ENCODE measurements around the gene ATF6.

ATF6 gene

DNA sequence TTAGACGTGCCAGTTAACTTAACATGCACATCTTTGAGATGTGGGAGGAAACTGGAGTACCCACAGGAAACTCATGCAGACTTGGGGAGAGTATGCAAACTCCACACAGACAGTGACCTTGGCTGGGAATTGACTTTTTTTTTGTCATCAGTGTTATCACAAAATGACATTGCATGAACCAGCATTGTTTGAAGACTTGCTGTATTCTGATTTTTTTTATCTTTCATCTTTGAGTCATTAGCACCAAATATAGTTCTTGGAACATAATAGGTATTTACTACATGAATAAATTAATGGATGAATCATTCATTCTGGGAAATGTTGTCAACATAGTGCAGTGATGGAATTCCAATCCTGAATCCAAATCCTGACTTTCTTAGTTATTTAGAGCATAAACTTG, 77.0 kb downstream of the ATF6 start:
- CTCF ChIA-PET, result interaction anchor here (1.0 to 1.1 kb wide), 2 partner anchors 17 to 51 kb away, joined by 3 to 4 read pairs; no protein-coding TSS in a partner anchor

GRCh38 chr1:161844696-161845095, 78.6 kb downstream of the ATF6 start:
- CTCF ChIA-PET, result no interaction called here

More for the DNA sequence above, 77.0 kb downstream of the ATF6 start:
- DNase-seq (ENCODE audit: extremely low spot score), result no peak
- POLR2A ChIA-PET, result no interaction called here
- TF ChIP-seq, protein P1, sequence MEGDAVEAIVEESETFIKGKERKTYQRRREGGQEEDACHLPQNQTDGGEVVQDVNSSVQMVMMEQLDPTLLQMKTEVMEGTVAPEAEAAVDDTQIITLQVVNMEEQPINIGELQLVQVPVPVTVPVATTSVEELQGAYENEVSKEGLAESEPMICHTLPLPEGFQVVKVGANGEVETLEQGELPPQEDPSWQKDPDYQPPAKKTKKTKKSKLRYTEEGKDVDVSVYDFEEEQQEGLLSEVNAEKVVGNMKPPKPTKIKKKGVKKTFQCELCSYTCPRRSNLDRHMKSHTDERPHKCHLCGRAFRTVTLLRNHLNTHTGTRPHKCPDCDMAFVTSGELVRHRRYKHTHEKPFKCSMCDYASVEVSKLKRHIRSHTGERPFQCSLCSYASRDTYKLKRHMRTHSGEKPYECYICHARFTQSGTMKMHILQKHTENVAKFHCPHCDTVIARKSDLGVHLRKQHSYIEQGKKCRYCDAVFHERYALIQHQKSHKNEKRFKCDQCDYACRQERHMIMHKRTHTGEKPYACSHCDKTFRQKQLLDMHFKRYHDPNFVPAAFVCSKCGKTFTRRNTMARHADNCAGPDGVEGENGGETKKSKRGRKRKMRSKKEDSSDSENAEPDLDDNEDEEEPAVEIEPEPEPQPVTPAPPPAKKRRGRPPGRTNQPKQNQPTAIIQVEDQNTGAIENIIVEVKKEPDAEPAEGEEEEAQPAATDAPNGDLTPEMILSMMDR (IDR thresholded peaks at IDR 0.05; ENCODE audit: control extremely low read depth, extremely low read depth, low read depth, missing control alignments), result no peak

GRCh38 chr1:161848676-161849075, 82.6 kb downstream of the ATF6 start:
- TF ChIP-seq, protein P1 (IDR thresholded peaks at IDR 0.05; ENCODE audit: control extremely low read depth, extremely low read depth, low read depth, missing control alignments), result no peak
- POLR2A ChIA-PET, result no interaction called here
- no peak for DNase-seq (ENCODE audit: extremely low spot score)
- CTCF ChIA-PET, result interaction anchor here (1.0 kb wide), 1 partner anchor 10 kb away, joined by 4 read pairs; no protein-coding TSS in a partner anchor

More at GRCh38 chr1:161844696-161845095, 78.6 kb downstream of the ATF6 start:
- POLR2A ChIA-PET, result no interaction called here
- no peak for DNase-seq (ENCODE audit: extremely low spot score)
- TF ChIP-seq, protein P1 (IDR thresholded peaks at IDR 0.05; ENCODE audit: control extremely low read depth, extremely low read depth, low read depth, missing control alignments), result no peak

DNA sequence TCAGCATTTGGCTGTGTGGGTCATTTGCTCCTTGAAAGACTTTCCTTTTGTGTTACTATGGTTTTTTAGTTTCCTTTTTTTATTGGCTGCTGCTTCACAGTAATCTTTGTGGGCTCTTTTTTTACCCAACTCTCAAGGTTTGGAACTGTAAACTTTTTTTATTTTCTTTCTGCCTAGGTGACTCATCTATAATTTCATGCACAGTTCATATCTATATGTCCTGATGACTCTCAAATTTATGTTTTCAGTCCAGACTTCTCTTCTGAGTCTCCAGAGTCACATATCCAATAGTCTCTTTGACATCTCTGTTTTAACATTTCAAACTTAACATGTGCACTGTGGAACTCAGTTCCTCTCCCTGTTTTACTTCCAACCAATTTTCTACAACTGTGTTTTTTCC, 83.4 kb downstream of the ATF6 start:
- TF ChIP-seq, protein P1 (IDR thresholded peaks at IDR 0.05; ENCODE audit: control extremely low read depth, extremely low read depth, low read depth, missing control alignments), result no peak
- no peak for DNase-seq (ENCODE audit: extremely low spot score)
- POLR2A ChIA-PET, result no interaction called here
- CTCF ChIA-PET, result interaction anchor here (1.0 kb wide), 2 partner anchors 9 to 56 kb away, joined by 3 to 4 read pairs; no protein-coding TSS in a partner anchor

GRCh38 chr1:161855260-161855659, 89.1 kb downstream of the ATF6 start:
- DNase-seq (ENCODE audit: extremely low spot score), result no peak
- TF ChIP-seq, protein P1 (IDR thresholded peaks at IDR 0.05; ENCODE audit: control extremely low read depth, extremely low read depth, low read depth, missing control alignments), result no peak
- CTCF ChIA-PET, result interaction anchor here (0.9 to 2.0 kb wide), 5 partner anchors 9 to 50 kb away, joined by 3 to 6 read pairs (median 4); no protein-coding TSS in a partner anchor
- POLR2A ChIA-PET, result no interaction called here

DNA sequence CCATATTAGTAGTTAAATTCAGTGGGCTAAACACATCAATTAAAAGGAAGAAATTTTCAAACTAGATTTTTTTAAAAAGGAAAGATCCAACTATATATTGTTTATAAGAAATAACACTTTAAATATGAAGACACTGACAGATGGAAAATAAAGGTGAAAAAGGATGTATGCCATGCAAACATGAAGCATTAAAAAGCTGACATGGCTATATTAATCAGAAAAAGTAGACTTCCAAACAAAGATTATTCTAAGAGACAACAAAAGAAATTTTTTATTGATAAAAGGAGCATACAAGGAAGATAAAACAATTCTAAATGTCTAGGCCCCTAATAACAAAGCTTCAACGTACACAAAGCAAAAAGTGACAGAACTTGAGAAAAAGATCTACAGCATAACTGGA, 92.2 kb downstream of the ATF6 start:
- TF ChIP-seq, protein P1 (IDR thresholded peaks at IDR 0.05; ENCODE audit: control extremely low read depth, extremely low read depth, low read depth, missing control alignments), result no peak
- POLR2A ChIA-PET, result no interaction called here
- CTCF ChIA-PET, result interaction anchor here (1.1 to 3.9 kb wide), 2 partner anchors 9 to 11 kb away, joined by 4 to 20 read pairs; no protein-coding TSS in a partner anchor
- no peak for DNase-seq (ENCODE audit: extremely low spot score)
